COLO668 (cell line): ENCODE measurements around the gene ZBTB20.

Source experiments
- DNase-seq: peaks from one replicate; lab custom pipeline; 2025; ENCODE audit not compliant: unreplicated experiment; lab: John Stamatoyannopoulos, UW

ZBTB20 gene

DNA sequence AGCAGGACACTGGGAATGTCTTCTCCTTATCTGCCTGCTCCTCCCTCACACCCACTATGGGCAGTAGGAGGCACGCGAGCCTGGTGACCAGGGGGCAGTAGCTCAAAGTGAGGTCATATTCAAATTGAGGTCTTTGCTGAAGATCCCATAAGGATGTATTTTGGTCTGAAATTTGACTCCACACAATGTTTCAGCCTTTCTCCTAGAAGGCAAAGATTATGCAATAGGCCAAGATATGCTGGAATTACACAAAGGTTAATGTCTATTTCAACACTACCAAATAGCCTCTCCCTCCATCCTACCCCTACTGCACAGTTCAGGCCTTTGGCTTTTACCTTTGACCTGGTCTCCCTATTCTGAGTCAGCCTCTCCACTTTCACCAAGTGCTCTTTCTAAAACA lies 650.2 kb downstream of the ZBTB20 start:
- no peak for DNase-seq

- DNase-seq: no peak
Observed at GRCh38 chr3:114496466-114496865, 650.6 kb downstream of the ZBTB20 start.

- no peak for DNase-seq
Observed at GRCh38 chr3:114496021-114496434, 651.1 kb downstream of the ZBTB20 start.

DNA sequence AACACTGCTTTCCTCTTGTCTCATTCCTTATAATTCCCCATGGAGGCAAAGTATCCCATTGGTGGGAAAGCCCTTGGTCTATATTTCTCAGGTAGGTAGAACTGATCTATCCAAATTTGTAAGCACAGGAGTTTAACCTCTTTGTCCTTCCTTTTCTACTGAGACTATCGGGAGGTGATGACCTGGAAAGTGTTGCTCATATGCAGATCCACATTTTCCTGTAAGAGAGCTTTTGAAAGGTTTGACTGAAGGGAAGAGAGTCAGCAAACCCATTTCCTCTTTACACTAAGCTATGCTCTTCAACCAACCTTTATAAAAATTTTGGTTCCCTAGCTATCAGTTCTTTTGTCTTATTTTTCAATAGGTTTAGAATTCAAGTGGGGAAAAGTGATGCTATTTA lies 652.6 kb downstream of the ZBTB20 start:
- no peak for DNase-seq

DNA sequence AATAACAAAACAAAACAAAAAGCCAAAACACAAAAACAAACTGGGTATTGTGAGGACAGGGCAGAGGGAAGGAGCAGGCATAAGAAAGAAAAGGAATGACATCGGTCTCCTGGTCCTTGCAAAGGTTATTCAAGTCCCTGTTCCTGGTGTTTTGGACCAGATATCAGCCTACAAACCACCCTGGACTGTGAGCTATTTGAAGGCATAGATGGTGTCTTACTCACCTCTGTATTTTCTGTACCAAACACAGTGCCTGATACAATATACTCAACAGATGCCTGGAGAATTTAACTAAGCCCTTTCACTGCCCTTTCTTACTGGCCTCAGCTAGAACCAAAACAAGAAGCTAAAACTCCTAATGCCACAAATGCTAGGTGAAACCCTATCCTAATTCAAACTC lies 656.3 kb downstream of the ZBTB20 start:
- no peak for DNase-seq

DNA sequence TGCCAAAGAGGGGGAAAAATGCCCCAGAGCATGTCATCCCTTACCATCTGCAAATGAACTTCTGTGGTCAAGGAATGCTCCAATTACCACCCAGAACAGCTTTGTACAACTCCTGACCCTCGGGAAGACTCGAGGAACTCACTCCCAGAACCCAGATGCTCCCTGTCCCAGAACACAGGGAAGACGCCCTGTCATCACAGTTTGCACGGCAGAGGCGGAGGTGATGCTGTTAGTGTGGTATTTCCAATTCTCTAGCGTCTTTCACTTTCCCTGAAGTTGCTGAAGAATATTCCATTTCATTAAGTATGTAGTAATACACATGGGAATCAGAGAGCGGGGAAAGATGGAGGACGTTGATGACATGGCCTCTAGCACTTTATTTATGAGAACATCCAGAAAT lies 659.6 kb downstream of the ZBTB20 start:
- DNase-seq: no peak

DNA sequence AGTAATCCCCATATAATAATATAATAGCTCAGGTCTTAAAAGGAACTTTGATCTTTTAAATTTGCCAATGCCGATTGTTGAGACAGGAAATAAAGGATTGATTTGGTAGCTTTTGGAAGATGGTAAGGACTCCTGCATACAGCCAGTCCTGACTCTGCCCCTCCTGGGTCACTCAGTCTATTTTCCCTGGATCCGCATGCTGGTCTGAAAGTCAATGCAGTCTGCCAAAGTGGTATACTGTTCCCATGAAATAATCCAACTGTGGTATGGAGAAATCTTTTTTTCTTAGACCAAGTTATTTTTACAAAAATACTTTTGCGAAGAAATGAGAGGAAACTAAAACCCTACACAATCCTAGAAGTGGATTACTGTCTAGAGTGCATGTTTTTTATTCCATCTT lies 662.2 kb downstream of the ZBTB20 start:
- DNase-seq: no peak

- no peak for DNase-seq
Observed at GRCh38 chr3:114481113-114481512, 666.0 kb downstream of the ZBTB20 start.

GRCh38 chr3:114480442-114480841 lies 666.6 kb downstream of the ZBTB20 start:
- DNase-seq: no peak

- DNase-seq: no peak
Observed at GRCh38 chr3:114478801-114479200, 668.3 kb downstream of the ZBTB20 start.

DNA sequence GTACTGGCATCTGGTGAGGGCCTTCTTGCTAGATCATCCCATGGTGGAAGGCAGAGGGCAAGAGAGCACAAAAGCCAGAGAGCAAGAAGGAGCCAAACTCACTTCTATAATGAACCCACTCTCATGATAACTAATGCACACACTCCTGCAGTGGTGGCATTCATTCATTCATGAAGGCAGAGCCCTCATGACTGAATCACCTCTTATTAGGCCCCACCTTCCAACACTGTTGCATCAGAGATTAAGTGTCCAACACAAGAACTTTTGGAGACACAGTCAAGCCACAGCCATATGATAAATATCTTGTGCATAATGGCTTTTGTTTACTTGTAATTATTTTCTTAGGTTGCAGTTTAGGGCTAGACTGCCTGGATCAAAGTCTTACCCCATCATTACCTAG lies 670.6 kb downstream of the ZBTB20 start:
- no peak for DNase-seq

DNA sequence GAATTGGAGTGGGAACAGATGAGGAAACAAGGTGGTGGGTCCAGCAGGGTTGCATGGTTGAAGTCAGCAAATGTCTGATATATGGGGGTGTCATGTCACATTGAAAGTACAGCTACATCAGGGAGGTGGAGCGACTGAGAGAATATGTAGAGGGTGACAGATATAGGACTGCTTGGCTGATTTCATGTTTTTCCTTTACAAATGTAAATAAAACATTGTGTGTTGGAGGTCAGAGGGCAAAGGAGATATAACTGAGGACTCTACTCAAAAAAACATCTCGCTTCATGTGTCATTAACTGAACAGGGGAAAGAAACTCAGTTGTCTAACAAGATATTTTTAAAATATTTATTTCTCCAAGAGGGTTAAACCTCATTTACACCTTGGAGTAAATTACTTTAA lies 675.6 kb downstream of the ZBTB20 start:
- DNase-seq: no peak

- no peak for DNase-seq
Observed at GRCh38 chr3:114469070-114469469, 678.0 kb downstream of the ZBTB20 start.

GRCh38 chr3:114466816-114467215 lies 680.3 kb downstream of the ZBTB20 start:
- no peak for DNase-seq

- DNase-seq: no peak
Observed at GRCh38 chr3:114466251-114466650, 680.8 kb downstream of the ZBTB20 start.

DNA sequence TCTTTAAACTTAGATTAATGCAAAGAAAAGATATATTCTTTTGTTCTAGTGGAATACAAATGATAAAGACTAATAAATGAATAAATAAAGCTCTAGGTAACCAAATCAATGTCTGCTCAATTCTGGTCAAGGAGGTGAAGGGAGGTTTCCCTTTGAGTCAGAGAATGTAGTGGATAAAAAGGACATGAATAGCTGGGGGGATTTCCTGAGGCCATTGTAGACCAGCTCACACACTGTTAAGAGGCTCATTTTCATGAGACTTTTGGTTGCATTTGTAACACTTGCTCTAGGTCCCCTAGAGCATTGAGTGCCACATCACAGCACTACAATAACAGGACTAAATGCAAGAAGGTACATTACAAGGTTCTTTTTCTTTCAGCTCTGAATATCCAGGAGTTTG lies 682.5 kb downstream of the ZBTB20 start:
- no peak for DNase-seq

DNA sequence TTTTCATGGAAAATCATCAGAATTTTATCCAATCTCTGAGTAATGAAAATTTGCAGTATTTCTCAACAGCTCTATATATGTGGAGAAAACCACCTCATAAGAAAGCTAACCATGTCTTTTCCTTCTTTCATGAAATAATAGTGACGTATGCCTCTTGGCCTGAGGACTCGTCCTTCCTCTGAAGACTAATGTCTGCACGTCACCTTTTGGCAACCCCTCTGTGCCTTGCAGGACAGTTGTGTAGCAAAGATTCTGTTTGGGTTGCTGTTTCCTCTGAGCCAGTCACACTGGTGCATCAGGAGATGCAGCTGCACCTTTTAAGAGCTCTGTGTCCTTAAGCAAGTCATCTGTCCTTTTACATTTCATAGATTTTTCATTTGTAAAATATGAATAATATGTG lies 684.3 kb downstream of the ZBTB20 start:
- no peak for DNase-seq

DNA sequence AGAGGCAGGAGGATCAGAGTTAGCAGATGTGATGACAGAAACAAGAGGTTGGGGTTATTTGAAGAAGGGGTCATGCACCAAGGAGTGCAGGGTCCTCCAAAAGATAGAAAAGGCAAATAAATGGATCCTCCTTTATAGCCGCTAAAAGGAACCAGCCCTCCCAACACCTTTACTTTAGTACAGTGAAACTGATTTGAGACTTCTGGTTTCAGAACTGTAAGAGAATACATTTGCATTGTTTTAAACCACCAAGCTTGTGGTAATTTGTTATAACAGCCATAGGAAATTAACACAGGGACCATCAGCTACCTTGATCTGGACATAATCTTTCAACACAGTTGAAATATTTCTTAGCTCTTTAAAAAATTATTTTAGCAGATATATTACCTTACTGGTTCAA lies 686.6 kb downstream of the ZBTB20 start:
- DNase-seq: no peak

DNA sequence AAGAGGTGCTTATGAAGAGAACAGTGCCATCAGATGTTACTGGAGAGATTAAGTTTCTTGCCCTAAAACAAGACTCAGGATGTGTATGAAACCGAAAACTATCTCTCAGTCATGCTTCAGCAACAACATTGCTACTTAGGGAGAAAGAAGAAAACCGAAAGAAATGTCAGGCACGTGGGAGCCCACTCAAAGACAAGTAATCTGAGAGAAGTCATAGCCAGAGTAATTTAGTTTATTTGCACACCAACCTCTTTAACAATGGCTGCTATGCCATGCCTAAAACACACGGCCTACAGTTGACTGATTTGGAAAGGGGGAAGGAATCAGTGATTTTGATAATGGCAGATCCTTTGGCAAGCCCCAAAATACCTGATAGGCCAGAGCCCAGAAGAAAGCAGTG lies 690.3 kb downstream of the ZBTB20 start:
- no peak for DNase-seq

- no peak for DNase-seq
Observed at GRCh38 chr3:114455432-114455831, 691.7 kb downstream of the ZBTB20 start.

- DNase-seq: no peak
Observed at GRCh38 chr3:114454551-114455251, 692.4 kb downstream of the ZBTB20 start.

DNA sequence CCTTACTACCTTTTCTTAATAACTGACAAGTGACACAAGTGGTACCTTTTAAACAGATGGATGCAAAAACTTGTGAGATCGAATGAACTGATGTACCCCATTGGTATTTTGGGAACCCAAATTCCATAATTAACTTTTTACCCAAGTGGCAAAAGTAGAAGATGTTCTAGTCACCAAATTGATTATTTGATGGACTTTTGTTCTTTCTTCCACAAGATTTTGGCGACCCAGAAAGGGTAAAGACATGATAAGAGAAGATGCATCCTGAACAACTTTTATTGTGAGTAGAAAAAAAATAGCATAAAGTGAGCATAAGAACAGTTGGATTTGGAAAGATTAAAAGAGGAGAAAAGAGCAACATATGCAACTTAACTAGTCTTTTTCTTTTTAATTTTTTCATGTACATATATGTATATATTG lies 693.7 kb downstream of the ZBTB20 start:
- no peak for DNase-seq

- DNase-seq: no peak
Observed at GRCh38 chr3:114452937-114453336, 694.2 kb downstream of the ZBTB20 start.
